ENCODE results near the gene ZNF831. TPM values are rescaled to one million over a fixed set of nuclear protein-coding genes. Genes with fewer than 3 reads are reported as not detected.

Gene ZNF831
- total RNA-seq, 1 experiment from 2014 or later = not detected

DNA sequence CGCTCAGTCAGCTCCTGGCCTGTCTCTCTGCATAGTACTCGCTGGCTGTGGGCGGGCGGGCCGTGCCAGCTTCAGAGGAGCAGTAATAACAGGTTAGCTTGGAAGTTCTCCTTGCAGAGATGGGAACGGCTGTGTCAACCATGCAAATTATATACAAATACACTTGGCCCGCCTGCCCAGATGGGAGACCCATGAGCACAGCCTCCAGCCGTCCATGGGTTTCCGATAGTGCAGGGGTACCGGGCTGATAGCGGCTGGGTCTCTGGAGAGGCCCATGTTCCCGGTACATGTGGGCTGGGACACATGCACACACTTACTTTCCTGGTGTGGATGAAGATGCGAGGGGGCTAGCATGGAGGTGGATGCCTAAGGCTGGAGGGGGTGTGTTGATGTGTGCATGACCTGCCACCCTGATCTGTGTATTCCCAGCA is 12.8 kb upstream of the ZNF831 start:
- no peak overlapping the region for H3K9ac ChIP-seq (ENCODE audit: low read length)
- H3K4me3 ChIP-seq (ENCODE audit: low read length) = no peak overlapping the region
- no peaks in the 10 kb centered on the region for H3K9me2 ChIP-seq (replicated peaks; ENCODE audit: insufficient read depth, low read length)
- H3K36me3 ChIP-seq (ENCODE audit: insufficient read depth, low read length) = no peaks in the 10 kb centered on the region
- H2AFZ ChIP-seq (ENCODE audit: low read length) = no peak overlapping the region
- DNase-seq = no peak
- H3K4me1 ChIP-seq (ENCODE audit: low read length) = no peaks in the 10 kb centered on the region
- H3K27me3 ChIP-seq (ENCODE audit: low read length) = no peaks in the 10 kb centered on the region
- no peaks in the 10 kb centered on the region for H3K9me3 ChIP-seq (ENCODE audit: low read length)
- no peak overlapping the region for H3K4me2 ChIP-seq (ENCODE audit: low read depth, low read length, poor library complexity, severe bottlenecking)
- no peaks in the 10 kb centered on the region for H3K79me2 ChIP-seq (ENCODE audit: low read length)
- H4K20me1 ChIP-seq (ENCODE audit: insufficient read depth, low read depth, low read length) = no peaks in the 10 kb centered on the region
- no peak overlapping the region for H3K27ac ChIP-seq (ENCODE audit: low read length)

DNA sequence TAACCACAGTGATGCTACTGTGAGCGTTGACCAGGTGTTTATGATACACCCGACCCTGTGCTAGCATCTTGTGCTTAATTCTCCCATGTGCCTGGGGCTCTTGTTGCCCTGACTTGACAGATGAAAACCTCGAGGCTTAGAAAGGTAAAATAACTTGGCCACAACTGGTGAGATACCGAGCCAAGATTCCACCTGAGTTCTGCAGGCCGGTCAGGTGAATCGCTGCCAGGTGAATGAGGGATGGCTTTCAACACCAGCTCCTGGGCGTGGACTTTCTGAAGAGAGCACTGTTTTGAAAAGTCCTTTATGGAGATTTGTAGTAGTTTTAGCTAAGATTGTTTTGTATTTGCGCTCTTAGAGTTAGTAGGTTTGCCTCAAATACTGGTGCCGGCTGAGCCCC is 12.2 kb upstream of the ZNF831 start:
- no peak overlapping the region for H3K4me3 ChIP-seq (ENCODE audit: low read length)

DNA sequence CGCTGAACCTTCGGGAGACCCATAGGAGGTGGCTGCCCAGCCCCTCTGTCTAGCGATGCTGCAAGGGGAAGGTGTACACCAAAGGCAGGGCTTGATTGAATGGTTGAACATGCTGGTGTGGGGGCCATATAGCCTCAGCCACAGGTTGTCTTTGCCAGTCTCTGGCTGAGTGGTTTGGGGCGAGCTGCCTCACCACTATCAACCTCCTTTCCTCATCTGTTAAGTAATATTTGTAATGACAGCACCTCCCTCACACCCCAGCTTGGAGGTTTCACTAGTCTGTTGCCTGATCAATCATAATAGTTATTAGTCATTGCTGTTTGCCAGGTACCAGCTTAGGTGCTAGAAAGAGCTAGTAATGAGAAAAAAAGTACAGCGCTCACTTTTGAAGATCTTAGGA is 11.8 kb upstream of the ZNF831 start:
- Histone ChIP-seq H3K4me2 (ENCODE audit: low read depth, low read length, poor library complexity, severe bottlenecking) (no peak overlapping the region), H3K4me3 (ENCODE audit: low read length) (no peak overlapping the region), H3K27me3 (ENCODE audit: low read length) (no peaks in the 10 kb centered on the region), H4K20me1 (ENCODE audit: insufficient read depth, low read depth, low read length) (no peaks in the 10 kb centered on the region), H3K9me3 (ENCODE audit: low read length) (no peaks in the 10 kb centered on the region), H3K36me3 (ENCODE audit: insufficient read depth, low read length) (no peaks in the 10 kb centered on the region), H2AFZ (ENCODE audit: low read length) (no peak overlapping the region), H3K9ac (ENCODE audit: low read length) (no peak overlapping the region), H3K9me2 (replicated peaks; ENCODE audit: insufficient read depth, low read length) (no peaks in the 10 kb centered on the region), H3K4me1 (ENCODE audit: low read length) (no peaks in the 10 kb centered on the region), H3K79me2 (ENCODE audit: low read length) (no peaks in the 10 kb centered on the region), H3K27ac (ENCODE audit: low read length) (no peak overlapping the region)
- no peak for DNase-seq

More for the DNA sequence above, 12.2 kb upstream of the ZNF831 start:
- H2AFZ ChIP-seq (ENCODE audit: low read length) = no peak overlapping the region
- H3K9me2 ChIP-seq (replicated peaks; ENCODE audit: insufficient read depth, low read length) = no peaks in the 10 kb centered on the region
- H4K20me1 ChIP-seq (ENCODE audit: insufficient read depth, low read depth, low read length) = no peaks in the 10 kb centered on the region
- H3K9ac ChIP-seq (ENCODE audit: low read length) = no peak overlapping the region
- DNase-seq = no peak
- H3K4me2 ChIP-seq (ENCODE audit: low read depth, low read length, poor library complexity, severe bottlenecking) = no peak overlapping the region
- no peak overlapping the region for H3K27ac ChIP-seq (ENCODE audit: low read length)
- no peaks in the 10 kb centered on the region for H3K4me1 ChIP-seq (ENCODE audit: low read length)
- no peaks in the 10 kb centered on the region for H3K79me2 ChIP-seq (ENCODE audit: low read length)
- no peaks in the 10 kb centered on the region for H3K27me3 ChIP-seq (ENCODE audit: low read length)
- no peaks in the 10 kb centered on the region for H3K36me3 ChIP-seq (ENCODE audit: insufficient read depth, low read length)
- no peaks in the 10 kb centered on the region for H3K9me3 ChIP-seq (ENCODE audit: low read length)

DNA sequence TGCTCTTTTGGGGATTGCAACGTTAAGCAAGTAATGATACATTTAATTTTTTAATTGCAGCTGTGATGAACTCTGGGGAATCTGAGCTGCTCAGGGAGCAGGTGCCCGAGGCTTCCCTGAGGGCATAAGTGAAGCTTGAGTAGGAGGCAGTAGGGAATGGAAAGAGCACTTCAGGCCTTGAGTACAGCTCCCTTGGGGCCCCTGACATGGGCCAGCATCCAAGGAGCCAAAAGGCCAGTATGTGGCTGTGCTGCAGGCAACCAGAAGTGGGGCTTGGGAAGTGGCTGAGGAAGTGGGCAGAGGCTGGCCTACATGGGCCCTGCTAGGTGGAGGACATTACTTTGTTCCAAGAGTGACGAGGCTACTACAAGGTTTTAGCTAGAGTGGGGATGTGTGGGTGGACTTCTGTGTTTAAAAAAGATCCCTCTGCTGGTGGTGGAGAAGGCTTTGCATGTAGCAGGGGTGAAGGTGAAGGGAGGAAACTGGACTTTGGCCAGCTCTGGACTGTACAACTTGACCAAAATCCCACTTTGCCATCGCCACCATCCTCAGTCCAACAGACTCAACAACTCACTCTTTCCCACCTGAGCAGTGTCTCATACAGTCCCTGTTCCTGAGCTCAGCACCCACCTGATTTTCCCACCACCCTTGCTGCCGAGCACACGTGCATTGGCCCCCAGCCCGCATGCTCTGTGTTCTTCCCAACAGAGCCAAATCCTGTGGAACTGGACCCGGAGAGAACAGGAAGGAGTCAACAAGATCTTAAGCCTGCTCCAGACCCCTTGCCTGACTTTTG is 10.9 kb upstream of the ZNF831 start:
- Histone ChIP-seq H3K9me3 (ENCODE audit: low read length) (no peaks in the 10 kb centered on the region), H4K20me1 (ENCODE audit: insufficient read depth, low read depth, low read length) (no peaks in the 10 kb centered on the region), H3K4me2 (ENCODE audit: low read depth, low read length, poor library complexity, severe bottlenecking) (no peak overlapping the region), H3K36me3 (ENCODE audit: insufficient read depth, low read length) (no peaks in the 10 kb centered on the region), H3K27ac (ENCODE audit: low read length) (no peak overlapping the region), H2AFZ (ENCODE audit: low read length) (no peak overlapping the region), H3K9ac (ENCODE audit: low read length) (no peak overlapping the region), H3K79me2 (ENCODE audit: low read length) (no peaks in the 10 kb centered on the region), H3K9me2 (replicated peaks; ENCODE audit: insufficient read depth, low read length) (no peaks in the 10 kb centered on the region), H3K4me3 (ENCODE audit: low read length) (no peak overlapping the region), H3K4me1 (ENCODE audit: low read length) (no peaks in the 10 kb centered on the region), H3K27me3 (ENCODE audit: low read length) (no peaks in the 10 kb centered on the region)
- DNase-seq = no peak

DNA sequence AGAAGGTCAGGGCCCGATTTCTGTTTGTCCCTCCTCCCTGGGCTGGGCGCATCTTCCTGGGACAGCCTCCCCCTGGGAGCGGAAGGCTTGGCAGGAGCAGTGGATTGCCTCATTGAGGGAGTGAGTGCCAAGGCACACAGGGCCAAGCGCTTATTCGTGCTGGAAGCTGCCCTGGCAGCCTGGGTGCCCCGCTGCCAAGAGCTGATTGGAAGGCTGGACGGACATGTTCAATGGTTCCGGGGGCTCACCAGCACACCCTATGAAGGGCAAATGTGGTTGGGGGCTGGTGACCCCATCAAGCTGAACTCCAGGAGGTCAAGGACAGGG is 10.3 kb upstream of the ZNF831 start:
- no peak for DNase-seq
- H3K4me1 ChIP-seq (ENCODE audit: low read length) = no peaks in the 10 kb centered on the region

DNA sequence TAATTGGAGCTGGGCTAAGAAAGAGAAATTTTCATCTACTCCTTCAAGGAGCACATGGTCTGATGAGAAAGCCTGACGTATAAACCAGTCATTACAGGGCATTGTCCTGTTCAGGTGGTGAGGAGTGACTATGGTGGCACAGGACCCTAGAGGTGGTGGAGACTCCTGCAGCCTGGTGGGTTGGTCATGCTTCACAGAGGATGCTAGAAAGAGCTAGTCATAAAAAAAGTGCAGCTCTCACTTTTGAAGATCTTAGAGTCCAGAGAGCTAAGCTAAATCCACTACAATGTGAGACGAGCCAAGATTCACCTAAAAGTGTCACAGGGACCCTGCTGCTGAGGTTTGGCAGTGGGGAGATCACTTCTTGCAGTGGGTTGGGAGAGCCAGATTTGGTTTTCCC is 9.8 kb upstream of the ZNF831 start:
- H3K9me2 ChIP-seq (replicated peaks; ENCODE audit: insufficient read depth, low read length) = no peaks in the 10 kb centered on the region
- H3K27ac ChIP-seq (ENCODE audit: low read length) = no peak overlapping the region
- H3K4me3 ChIP-seq (ENCODE audit: low read length) = no peak overlapping the region
- no peak overlapping the region for H2AFZ ChIP-seq (ENCODE audit: low read length)
- no peaks in the 10 kb centered on the region for H3K4me1 ChIP-seq (ENCODE audit: low read length)
- DNase-seq = peak; percentile 44
- no peaks in the 10 kb centered on the region for H3K79me2 ChIP-seq (ENCODE audit: low read length)
- no peak overlapping the region for H3K9ac ChIP-seq (ENCODE audit: low read length)
- H4K20me1 ChIP-seq (ENCODE audit: insufficient read depth, low read depth, low read length) = no peaks in the 10 kb centered on the region
- no peaks in the 10 kb centered on the region for H3K27me3 ChIP-seq (ENCODE audit: low read length)
- no peaks in the 10 kb centered on the region for H3K9me3 ChIP-seq (ENCODE audit: low read length)
- no peaks in the 10 kb centered on the region for H3K36me3 ChIP-seq (ENCODE audit: insufficient read depth, low read length)
- H3K4me2 ChIP-seq (ENCODE audit: low read depth, low read length, poor library complexity, severe bottlenecking) = no peak overlapping the region

More for the DNA sequence above, 10.3 kb upstream of the ZNF831 start:
- H3K4me3 ChIP-seq (ENCODE audit: low read length) = no peak overlapping the region
- no peaks in the 10 kb centered on the region for H3K9me3 ChIP-seq (ENCODE audit: low read length)
- H3K36me3 ChIP-seq (ENCODE audit: insufficient read depth, low read length) = no peaks in the 10 kb centered on the region
- no peak overlapping the region for H3K9ac ChIP-seq (ENCODE audit: low read length)
- no peaks in the 10 kb centered on the region for H3K27me3 ChIP-seq (ENCODE audit: low read length)
- no peaks in the 10 kb centered on the region for H3K79me2 ChIP-seq (ENCODE audit: low read length)
- no peak overlapping the region for H3K27ac ChIP-seq (ENCODE audit: low read length)
- H2AFZ ChIP-seq (ENCODE audit: low read length) = no peak overlapping the region
- no peaks in the 10 kb centered on the region for H4K20me1 ChIP-seq (ENCODE audit: insufficient read depth, low read depth, low read length)
- no peak overlapping the region for H3K4me2 ChIP-seq (ENCODE audit: low read depth, low read length, poor library complexity, severe bottlenecking)
- H3K9me2 ChIP-seq (replicated peaks; ENCODE audit: insufficient read depth, low read length) = no peaks in the 10 kb centered on the region

DNA sequence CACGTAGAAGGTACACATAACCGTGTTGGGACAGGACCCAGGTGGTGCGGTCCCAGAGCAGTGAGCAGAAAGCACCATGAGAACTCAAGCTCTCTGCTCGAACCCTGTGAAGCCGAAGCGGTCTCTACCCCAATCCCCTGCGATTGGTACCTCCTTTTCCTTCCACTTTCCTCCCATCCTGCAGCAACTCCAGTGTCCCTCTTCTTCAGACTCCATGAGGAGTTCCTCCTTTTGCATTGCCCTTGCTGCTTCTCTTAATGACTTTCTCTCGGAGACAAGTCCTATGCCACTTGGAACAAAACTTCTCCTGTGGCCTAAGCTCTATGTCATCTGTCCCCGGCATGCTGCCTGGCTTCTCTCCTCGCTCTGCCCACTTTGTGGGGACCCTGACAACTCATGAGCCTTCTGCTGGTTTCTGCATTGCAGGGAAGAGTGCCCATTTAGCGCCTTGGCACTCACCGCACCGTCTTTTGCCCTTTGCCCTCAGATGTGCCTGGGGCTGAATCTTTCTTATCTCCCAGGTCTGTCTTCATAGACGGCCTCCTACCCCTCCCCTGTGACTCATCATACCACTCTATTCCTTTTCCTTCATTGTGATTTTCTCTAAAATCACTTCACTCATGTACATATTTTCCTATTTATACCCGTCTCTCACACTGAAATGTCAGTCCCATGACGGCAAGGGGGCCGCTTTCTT is 9.2 kb upstream of the ZNF831 start:
- H3K9me2 ChIP-seq (replicated peaks; ENCODE audit: insufficient read depth, low read length) = no peaks in the 10 kb centered on the region
- no peak overlapping the region for H3K4me2 ChIP-seq (ENCODE audit: low read depth, low read length, poor library complexity, severe bottlenecking)
- H4K20me1 ChIP-seq (ENCODE audit: insufficient read depth, low read depth, low read length) = no peaks in the 10 kb centered on the region
- no peaks in the 10 kb centered on the region for H3K27me3 ChIP-seq (ENCODE audit: low read length)
- DNase-seq = no peak
- no peak overlapping the region for H3K9ac ChIP-seq (ENCODE audit: low read length)
- H3K4me3 ChIP-seq (ENCODE audit: low read length) = no peak overlapping the region
- H3K27ac ChIP-seq (ENCODE audit: low read length) = no peak overlapping the region
- no peak overlapping the region for H2AFZ ChIP-seq (ENCODE audit: low read length)
- H3K36me3 ChIP-seq (ENCODE audit: insufficient read depth, low read length) = no peaks in the 10 kb centered on the region
- H3K4me1 ChIP-seq (ENCODE audit: low read length) = no peaks in the 10 kb centered on the region
- no peaks in the 10 kb centered on the region for H3K9me3 ChIP-seq (ENCODE audit: low read length)
- no peaks in the 10 kb centered on the region for H3K79me2 ChIP-seq (ENCODE audit: low read length)

DNA sequence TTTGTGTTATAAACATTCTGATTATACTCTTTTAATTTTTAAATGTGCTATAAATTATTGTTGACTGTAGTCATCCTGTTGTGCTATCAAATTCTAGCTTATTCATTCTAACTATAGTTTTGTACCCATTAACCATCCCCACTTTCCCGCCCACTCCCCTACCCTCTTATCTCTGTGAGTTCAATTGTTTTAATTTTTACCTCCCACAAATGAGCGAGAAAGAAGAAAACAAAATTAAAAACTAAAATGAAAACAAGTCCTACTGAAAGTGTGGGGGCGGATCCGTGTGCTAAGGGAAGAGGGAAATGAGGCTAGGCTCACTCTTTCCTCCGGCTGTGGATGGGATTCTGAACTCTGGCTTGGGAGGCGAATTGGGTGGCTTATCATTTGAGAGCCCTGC is 6.6 kb upstream of the ZNF831 start:
- H3K9ac ChIP-seq (ENCODE audit: low read length) = no peak overlapping the region
- H3K36me3 ChIP-seq (ENCODE audit: insufficient read depth, low read length) = no peaks in the 10 kb centered on the region
- H3K27me3 ChIP-seq (ENCODE audit: low read length) = no peaks in the 10 kb centered on the region
- H3K27ac ChIP-seq (ENCODE audit: low read length) = no peak overlapping the region
- H3K4me2 ChIP-seq (ENCODE audit: low read depth, low read length, poor library complexity, severe bottlenecking) = no peak overlapping the region
- no peaks in the 10 kb centered on the region for H3K9me3 ChIP-seq (ENCODE audit: low read length)
- no peak overlapping the region for H3K4me3 ChIP-seq (ENCODE audit: low read length)
- no peak for DNase-seq
- no peaks in the 10 kb centered on the region for H3K79me2 ChIP-seq (ENCODE audit: low read length)
- no peaks in the 10 kb centered on the region for H3K9me2 ChIP-seq (replicated peaks; ENCODE audit: insufficient read depth, low read length)
- H2AFZ ChIP-seq (ENCODE audit: low read length) = no peak overlapping the region
- no peaks in the 10 kb centered on the region for H4K20me1 ChIP-seq (ENCODE audit: insufficient read depth, low read depth, low read length)
- H3K4me1 ChIP-seq (ENCODE audit: low read length) = peaks cover 2% of the 10 kb centered on the region; the same call in 1 of the 2 replicates

Data from Karpas-422 (cell line).